Keratinocyte (primary cell): Measurements from ENCODE around the gene SEC61A2. TPM values are rescaled to one million over a fixed set of nuclear protein-coding genes. Genes with fewer than 3 reads are reported as not detected.

Experiments
- DNase-seq: peaks from one replicate; pipeline ENCODE4 v3.0.0-alpha.2; 2011; ENCODE audit warnings: low read depth, missing footprints, low spot score
- FAIRE-seq: peaks from 2 replicates; lab custom pipeline; 2011; peaks lifted over from hg19 to GRCh38; lab: Jason Lieb, UNC
- H2AFZ ChIP-seq: 2 replicates; pipeline ENCODE4 v1.6.0; 2012; ENCODE audit warnings: low read length, control low read depth, inconsistent platforms; ENCODE audit not compliant: control insufficient read depth
- H3K27ac ChIP-seq: 2 replicates; pipeline ENCODE4 v1.5.1; 2011; ENCODE audit warnings: low read length; ENCODE audit not compliant: control insufficient read depth, insufficient read depth
- H3K27me3 ChIP-seq: 3 replicates; pipeline ENCODE4 v1.6.0; 2011; ENCODE audit warnings: low read length; ENCODE audit not compliant: control insufficient read depth, insufficient read depth; ENCODE audit errors: extremely low read depth
- H3K36me3 ChIP-seq, 2 experiments: 2 replicates in 1 of 2; 3 replicates in 1 of 2; pipeline ENCODE4 v1.5.1; 2011; ENCODE audit warnings: low read length in 2 of 2, mild to moderate bottlenecking in 1 of 2; ENCODE audit not compliant: control insufficient read depth in 2 of 2, insufficient read depth in 2 of 2; ENCODE audit errors: extremely low read depth in 1 of 2
- H3K4me1 ChIP-seq: 3 replicates; pipeline ENCODE4 v1.5.1; 2011; ENCODE audit warnings: low read length; ENCODE audit not compliant: control insufficient read depth, insufficient read depth; ENCODE audit errors: extremely low read depth
- H3K4me2 ChIP-seq: 3 replicates; pipeline ENCODE4 v1.6.0; 2011; ENCODE audit warnings: low read depth, low read length; ENCODE audit not compliant: control insufficient read depth, insufficient read depth; ENCODE audit errors: extremely low read depth
- H3K4me3 ChIP-seq, 3 experiments: fragments of 200-600 bp in 1 of 3; sonication (generic) in 1 of 3; 2 replicates in 2 of 3; 3 replicates in 1 of 3; pipeline ENCODE4 v1.5.1; 2011 to 2016; ENCODE audit warnings: low read length in 3 of 3, mild to moderate bottlenecking in 3 of 3, control low read depth in 2 of 3, inconsistent platforms in 1 of 3, low read depth in 1 of 3, mixed read lengths in 1 of 3, mixed run types in 1 of 3, moderate library complexity in 1 of 3; ENCODE audit not compliant: control insufficient read depth in 2 of 3, insufficient read depth in 2 of 3; ENCODE audit errors: extremely low read depth in 1 of 3
- H3K79me2 ChIP-seq: 2 replicates; pipeline ENCODE4 v1.6.0; 2012; ENCODE audit warnings: low read length; ENCODE audit not compliant: control insufficient read depth, insufficient read depth
- H3K9ac ChIP-seq: 3 replicates; pipeline ENCODE4 v1.6.0; 2011; ENCODE audit warnings: low read length; ENCODE audit not compliant: control insufficient read depth, insufficient read depth; ENCODE audit errors: extremely low read depth
- H3K9me1 ChIP-seq: 3 replicates; pipeline ENCODE4 v1.6.0; 2011; ENCODE audit warnings: low read length; ENCODE audit not compliant: control insufficient read depth, insufficient read depth; ENCODE audit errors: extremely low read depth
- H3K9me3 ChIP-seq: 2 replicates; pipeline ENCODE4 v1.5.1; 2012; ENCODE audit warnings: low read depth, low read length; ENCODE audit not compliant: control insufficient read depth
- H4K20me1 ChIP-seq: 3 replicates; pipeline ENCODE4 v1.6.0; 2011; ENCODE audit warnings: low read length; ENCODE audit not compliant: control insufficient read depth, insufficient read depth; ENCODE audit errors: extremely low read depth
- CTCF ChIP-seq, 3 experiments: IDR thresholded peaks in 1 of 3; conservative IDR thresholded peaks in 1 of 3; optimal IDR thresholded peaks in 1 of 3; 2 replicates in 2 of 3; 3 replicates in 1 of 3; pipeline versions ENCODE3 to v1.5.1; 2011; ENCODE audit warnings: low read length in 3 of 3, mild to moderate bottlenecking in 3 of 3, moderate library complexity in 2 of 3, control low read depth in 1 of 3, inconsistent platforms in 1 of 3; ENCODE audit not compliant: insufficient read depth in 2 of 3; ENCODE audit errors: extremely low read depth in 1 of 3
- EZH2 ChIP-seq: IDR thresholded peaks from one replicate; pipeline ENCODE4 v1.6.1; 2012; ENCODE audit warnings: inconsistent platforms, mild to moderate bottlenecking, low read length, moderate library complexity
- dilution Hi-C: fragments of 300-500 bp; cut with MboI; formaldehyde crosslinking; loops from one replicate; pipeline ENCODE4 v1.7.0; 2020; ENCODE audit warnings: low sequenced_read_pairs; ENCODE audit not compliant: extremely low pct_ligation_motif_present
- polyA plus RNA-seq, 5 experiments: library from polyadenylated mRNA; depleted of rRNA in 3 of 5; stranded (reverse) in 3 of 5; stranded (forward) in 1 of 5; unstranded in 1 of 5; fragments of >200 nt; gene quantifications; 1 replicate in 1 of 5; 2 replicates in 3 of 5; 3 replicates in 1 of 5; pipeline versions ENCODE4 v1.2.1 to v1.2.3, GENCODE V29; 2011 to 2012; ENCODE audit warnings: missing spikeins in 2 of 5, low read depth in 1 of 5, low replicate concordance in 1 of 5

Gene SEC61A2
- polyA plus RNA-seq, 1 donor (not counting 4 experiments of a cell fraction or from before 2014, with no cell fraction given): 13.7 TPM

- Histone ChIP-seq H3K4me2 (no peak overlapping the region), H3K9me3 (no peaks in the 10 kb centered on the region), H3K36me3 (peaks cover 0 to 6% of the 10 kb centered on the region in 2 experiments), H3K4me1 (no peaks in the 10 kb centered on the region), H3K9me1 (no peaks in the 10 kb centered on the region), H4K20me1 (no peaks in the 10 kb centered on the region), H2AFZ (no peak overlapping the region), H3K9ac (no peak overlapping the region), H3K27me3 (no peaks in the 10 kb centered on the region), H3K79me2 (no peaks in the 10 kb centered on the region), H3K4me3 (no peak overlapping the region), H3K27ac (no peak overlapping the region)
- FAIRE-seq: no peak
- TF ChIP-seq CTCF (optimal IDR thresholded peaks at IDR 0.05 in 1 of 3, IDR thresholded peaks at IDR 0.05 in 1 of 3, conservative IDR thresholded peaks at IDR 0.05 in 1 of 3; ENCODE audit: extremely low read depth in 1 of 3, insufficient read depth in 2 of 3, low read length in 3 of 3) (no peak), EZH2 (no peak)
- no peak for DNase-seq
- dilution Hi-C loops: no loop called here
Observed at GRCh38 chr10:12107781-12108180, 21.7 kb upstream of the SEC61A2 start.

- TF ChIP-seq EZH2 (no peak), CTCF (optimal IDR thresholded peaks at IDR 0.05 in 1 of 3, IDR thresholded peaks at IDR 0.05 in 1 of 3, conservative IDR thresholded peaks at IDR 0.05 in 1 of 3; ENCODE audit: extremely low read depth in 1 of 3, insufficient read depth in 2 of 3, low read length in 3 of 3) (no peak)
- Histone ChIP-seq H3K27me3 (no peaks in the 10 kb centered on the region), H3K9me1 (no peaks in the 10 kb centered on the region), H3K36me3 (peaks cover 0 to 6% of the 10 kb centered on the region in 2 experiments), H4K20me1 (no peaks in the 10 kb centered on the region), H3K4me2 (no peak overlapping the region), H3K4me1 (no peaks in the 10 kb centered on the region), H3K27ac (no peak overlapping the region), H3K4me3 (no peak overlapping the region), H3K9ac (no peak overlapping the region), H3K9me3 (no peaks in the 10 kb centered on the region), H2AFZ (no peak overlapping the region), H3K79me2 (no peaks in the 10 kb centered on the region)
- FAIRE-seq: no peak
- dilution Hi-C loops: no loop called here
- no peak for DNase-seq
Observed at GRCh38 chr10:12109286-12109685, 20.2 kb upstream of the SEC61A2 start.
